ENCODE results near the gene CLK2. TPM values are rescaled to one million over a fixed set of nuclear protein-coding genes. Genes with fewer than 3 reads are reported as not detected.

CLK2 gene
- total and polyA plus RNA-seq, 2 of the 8 experiments (the other 6 are each of a cell fraction or from before 2014, with no cell fraction given) = 62.2 to 76.0 TPM

DNA sequence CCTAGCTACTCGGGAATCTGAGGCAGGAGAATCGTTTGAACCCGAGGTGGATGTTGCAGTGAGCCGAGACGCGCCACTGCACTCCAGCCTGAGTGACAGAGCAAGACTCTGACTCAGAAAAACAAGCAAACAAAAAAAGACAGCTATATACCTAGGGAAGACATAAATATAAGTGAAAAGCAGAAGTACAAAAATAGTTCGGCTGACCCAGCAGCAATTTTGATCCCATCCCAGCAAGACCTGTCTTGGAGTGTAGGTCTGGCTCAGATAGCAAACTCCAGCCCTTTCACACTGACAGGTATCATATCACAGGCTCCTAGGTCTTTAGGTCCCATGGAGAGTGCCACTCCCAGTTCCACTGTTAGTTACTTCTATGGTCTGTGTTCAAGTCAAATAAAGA lies 50.3 kb downstream of the CLK2 start:
- 96% methylated on average over 7 of the region's 7 CpGs; no CpG with 5 or more reads in 1 of the 2 experiments for WGBS, 2 experiments (ENCODE audit: extremely low coverage in 1 of 2, insufficient coverage in 1 of 2, insufficient read length in 1 of 2, insufficient replicate concordance in 2 of 2, low coverage in 1 of 2, low lambda C conversion rate in 2 of 2, missing lambda C conversion rate in 1 of 2)
- Histone ChIP-seq H3K23ac (ENCODE audit: insufficient read length) (no peak overlapping the region), H2BK5ac (ENCODE audit: low read depth, low read length) (no peak overlapping the region), H3K36me3 (ENCODE audit: control insufficient read depth in 2 of 4, insufficient read depth in 4 of 4, low read length in 3 of 4) (peaks cover 0 to 3% (median 0%) of the 10 kb centered on the region in 4 experiments; a peak in 1 of 8 replicates), H2BK120ac (replicated peaks; ENCODE audit: low read depth, low read length) (no peak overlapping the region), H3K79me2 (ENCODE audit: control insufficient read depth in 1 of 2, insufficient read depth in 2 of 2, low read length in 2 of 2) (peaks cover 0 to 9% of the 10 kb centered on the region in 2 experiments; a peak in 1 of 4 replicates), H2BK15ac (ENCODE audit: low read length) (no peak overlapping the region), H2BK12ac (ENCODE audit: low read depth, low read length) (no peak overlapping the region), H4K91ac (replicated peaks; ENCODE audit: insufficient read length, low read length) (no peak overlapping the region), H4K8ac (ENCODE audit: extremely low read depth, insufficient read depth, low read length) (no peak overlapping the region), H2AK5ac (ENCODE audit: low read depth, low read length) (no peak overlapping the region), H3K14ac (ENCODE audit: insufficient read length) (no peak overlapping the region), H3K56ac (replicated peaks; ENCODE audit: insufficient read length, low read depth, low read length) (no peak overlapping the region), H3K9me3 (ENCODE audit: insufficient read depth in 2 of 2, low read depth in 1 of 2, low read length in 1 of 2) (no peaks in the 10 kb centered on the region), H3K4ac (replicated peaks; ENCODE audit: insufficient read length, low read depth, low read length) (no peak overlapping the region), H3K18ac (ENCODE audit: extremely low read depth, low read length) (no peak overlapping the region), H2AFZ (ENCODE audit: low read length) (no peak overlapping the region), H3K9ac (replicated peaks in 1 of 4; ENCODE audit: extremely low read depth in 1 of 4, low read depth in 3 of 4, low read length in 3 of 4) (no peak overlapping the region), H3K27ac (ENCODE audit: low read depth, low read length) (no peak overlapping the region), H2BK20ac (ENCODE audit: low read length) (no peak overlapping the region), H4K5ac (ENCODE audit: insufficient read length, low read depth, low read length) (no peak overlapping the region), H3K4me1 (replicated peaks in 1 of 4; ENCODE audit: control insufficient read depth in 3 of 4, insufficient read depth in 4 of 4, low read length in 3 of 4) (peaks cover 0 to 13% (median 7%) of the 10 kb centered on the region in 4 experiments; a peak in 5 of 7 replicates), H3K79me1 (ENCODE audit: low read depth, low read length) (no peaks in the 10 kb centered on the region), H4K20me1 (replicated peaks in 1 of 2; ENCODE audit: control insufficient read depth in 1 of 2, insufficient read depth in 2 of 2, low read length in 2 of 2) (peaks cover 0 to 2% of the 10 kb centered on the region in 2 experiments), H3K4me2 (ENCODE audit: insufficient read depth in 1 of 2, low read depth in 2 of 2, low read length in 2 of 2) (no peak overlapping the region), H3K27me3 (replicated peaks in 1 of 4; ENCODE audit: control insufficient read depth in 3 of 4, extremely low read depth in 1 of 4, insufficient read depth in 3 of 4, low read length in 3 of 4) (no peaks in the 10 kb centered on the region), H3K23me2 (ENCODE audit: low read depth, low read length) (0 out of 2 replicates have a peak, but pooled peaks cover 8% of the 10 kb centered on the region), H3K4me3 (ENCODE audit: extremely low read depth in 1 of 4, insufficient read depth in 2 of 4, low read depth in 3 of 4, low read length in 4 of 4) (no peak overlapping the region)
- POLR2A ChIA-PET (ENCODE audit: partially characterized antibody) = interaction anchor here (1.1 to 11.9 kb wide), 2 partner anchors 18 to 27 kb away, joined by 3 to 235 read pairs; partner anchors contain the start of genes MTX1 and THBS3
- CTCF ChIA-PET (ENCODE audit: partially characterized antibody) = interaction anchor here (1.1 to 7.2 kb wide), 5 partner anchors 16 to 128 kb away, joined by 3 to 62 read pairs (median 3); partner anchors contain the start of genes MTX1 and THBS3
- no peak for FAIRE-seq
- no peak for DNase-seq (ENCODE audit: low read depth in 1 of 2, low spot score in 2 of 2)
- TF ChIP-seq CBX5 (IDR thresholded peaks at IDR 0.05; ENCODE audit: low read depth, low read length) (no peak), HDAC6 (IDR thresholded peaks at IDR 0.05; ENCODE audit: low read depth, low read length) (no peak), SUZ12 (IDR thresholded peaks at IDR 0.05; ENCODE audit: low read length) (no peak), NRF1 (IDR thresholded peaks at IDR 0.05; ENCODE audit: low read depth, low read length) (no peak), HDAC2 (IDR thresholded peaks at IDR 0.05; ENCODE audit: borderline replicate concordance in 1 of 2, low read depth in 2 of 2, low read length in 2 of 2) (no peak), RFX5 (IDR thresholded peaks at IDR 0.05; ENCODE audit: borderline replicate concordance, low read depth, low read length) (no peak), CHD2 (IDR thresholded peaks at IDR 0.05; ENCODE audit: low read length) (no peak), FOSL1 (IDR thresholded peaks at IDR 0.05; ENCODE audit: insufficient read depth, low read depth, low read length) (no peak), RNF2 (IDR thresholded peaks at IDR 0.05; ENCODE audit: borderline replicate concordance, low read depth, low read length, missing control alignments, poor library complexity, severe bottlenecking) (no peak), BCL11A (IDR thresholded peaks at IDR 0.05; ENCODE audit: low read depth in 2 of 2, low read length in 2 of 2) (no peak)
- TF ChIP-seq, protein P1, sequence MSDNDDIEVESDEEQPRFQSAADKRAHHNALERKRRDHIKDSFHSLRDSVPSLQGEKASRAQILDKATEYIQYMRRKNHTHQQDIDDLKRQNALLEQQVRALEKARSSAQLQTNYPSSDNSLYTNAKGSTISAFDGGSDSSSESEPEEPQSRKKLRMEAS (IDR thresholded peaks at IDR 0.05) = no peak
- TF ChIP-seq, protein P2, sequence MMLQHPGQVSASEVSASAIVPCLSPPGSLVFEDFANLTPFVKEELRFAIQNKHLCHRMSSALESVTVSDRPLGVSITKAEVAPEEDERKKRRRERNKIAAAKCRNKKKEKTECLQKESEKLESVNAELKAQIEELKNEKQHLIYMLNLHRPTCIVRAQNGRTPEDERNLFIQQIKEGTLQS (IDR thresholded peaks at IDR 0.05; ENCODE audit: insufficient read depth, low read depth, low read length) = no peak

Measured in H1 (cell line).